Measurements from ENCODE around the gene GCK. TPM values are rescaled to one million over a fixed set of nuclear protein-coding genes. Genes with fewer than 3 reads are reported as not detected.
"Not testable (repeated sequence)": the region's sequence is repeated elsewhere in the genome, so short reads cannot be mapped to it uniquely, and the experiment has no call there.

The GCK gene
- total and polyA plus RNA-seq, 2 donors (not counting 3 experiments of a cell fraction or from before 2014, with no cell fraction given): 0.17 to 0.51 TPM

- intact Hi-C loops (cut with micrococcal nuclease) (no loop called here), dilution Hi-C loops (cut with MboI; ENCODE audit: extremely low pct_ligation_motif_present, low sequenced_read_pairs) (no loop called here)
- Histone ChIP-seq H3K27me3 (ENCODE audit: control insufficient read depth in 2 of 2, insufficient read depth in 2 of 2, low read length in 2 of 2) (peaks cover 9 to 17% of the 10 kb centered on the region in 2 experiments), H3K4me1 (ENCODE audit: control insufficient read depth, extremely low read depth, insufficient read depth, low read length) (no peaks in the 10 kb centered on the region), H3K27ac (ENCODE audit: insufficient read depth, low read depth, low read length) (no peak overlapping the region), H3K79me2 (ENCODE audit: control insufficient read depth, insufficient read depth, low read length) (no peaks in the 10 kb centered on the region), H4K20me1 (replicated peaks; ENCODE audit: control insufficient read depth, extremely low read depth, insufficient read depth, low read length) (no peaks in the 10 kb centered on the region), H3K9ac (replicated peaks; ENCODE audit: extremely low read depth, insufficient read depth, low read length) (no peak overlapping the region), H2AFZ (ENCODE audit: low read depth, low read length) (no peak overlapping the region), H3K9me1 (replicated peaks; ENCODE audit: control insufficient read depth, extremely low read depth, insufficient read depth, low read length) (no peaks in the 10 kb centered on the region), H3K4me3 (replicated peaks in 1 of 3; ENCODE audit: insufficient read depth in 1 of 3, low read depth in 1 of 3, low read length in 3 of 3) (no peak overlapping the region), H3K4me2 (ENCODE audit: insufficient read depth, low read length) (no peak overlapping the region), H3K9me3 (replicated peaks; ENCODE audit: control insufficient read depth, insufficient read depth, low read length) (no peaks in the 10 kb centered on the region), H3K36me3 (ENCODE audit: control insufficient read depth in 2 of 2, extremely low read depth in 1 of 2, insufficient read depth in 2 of 2, low read length in 2 of 2) (no peaks in the 10 kb centered on the region)
- POLR2A ChIA-PET: no interaction called here
- no peak for DNase-seq (ENCODE audit: low read depth, low spot score)
- no peak for FAIRE-seq
- no peak for TF ChIP-seq GATA2 (IDR thresholded peaks at IDR 0.05; ENCODE audit: insufficient read depth, insufficient read length, low read depth, low read length)
- no peak for TF ChIP-seq MYC (IDR thresholded peaks at IDR 0.05; ENCODE audit: low read depth, low read length)
- TF ChIP-seq, protein P1, sequence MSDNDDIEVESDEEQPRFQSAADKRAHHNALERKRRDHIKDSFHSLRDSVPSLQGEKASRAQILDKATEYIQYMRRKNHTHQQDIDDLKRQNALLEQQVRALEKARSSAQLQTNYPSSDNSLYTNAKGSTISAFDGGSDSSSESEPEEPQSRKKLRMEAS (IDR thresholded peaks at IDR 0.05; ENCODE audit: insufficient read depth, insufficient read length): no peak
- no peak for TF ChIP-seq EZH2 (IDR thresholded peaks at IDR 0.05; ENCODE audit: borderline replicate concordance, low read depth, low read length, severe bottlenecking)
- TF ChIP-seq, protein P2, sequence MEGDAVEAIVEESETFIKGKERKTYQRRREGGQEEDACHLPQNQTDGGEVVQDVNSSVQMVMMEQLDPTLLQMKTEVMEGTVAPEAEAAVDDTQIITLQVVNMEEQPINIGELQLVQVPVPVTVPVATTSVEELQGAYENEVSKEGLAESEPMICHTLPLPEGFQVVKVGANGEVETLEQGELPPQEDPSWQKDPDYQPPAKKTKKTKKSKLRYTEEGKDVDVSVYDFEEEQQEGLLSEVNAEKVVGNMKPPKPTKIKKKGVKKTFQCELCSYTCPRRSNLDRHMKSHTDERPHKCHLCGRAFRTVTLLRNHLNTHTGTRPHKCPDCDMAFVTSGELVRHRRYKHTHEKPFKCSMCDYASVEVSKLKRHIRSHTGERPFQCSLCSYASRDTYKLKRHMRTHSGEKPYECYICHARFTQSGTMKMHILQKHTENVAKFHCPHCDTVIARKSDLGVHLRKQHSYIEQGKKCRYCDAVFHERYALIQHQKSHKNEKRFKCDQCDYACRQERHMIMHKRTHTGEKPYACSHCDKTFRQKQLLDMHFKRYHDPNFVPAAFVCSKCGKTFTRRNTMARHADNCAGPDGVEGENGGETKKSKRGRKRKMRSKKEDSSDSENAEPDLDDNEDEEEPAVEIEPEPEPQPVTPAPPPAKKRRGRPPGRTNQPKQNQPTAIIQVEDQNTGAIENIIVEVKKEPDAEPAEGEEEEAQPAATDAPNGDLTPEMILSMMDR (IDR thresholded peaks at IDR 0.05; ENCODE audit: extremely low read depth in 1 of 2, insufficient read depth in 1 of 2, low read depth in 1 of 2, low read length in 2 of 2): no peak
- TF ChIP-seq FOS (IDR thresholded peaks at IDR 0.05; ENCODE audit: borderline replicate concordance, insufficient read depth, low read length): no peak
- TF ChIP-seq POLR2A (IDR thresholded peaks at IDR 0.05; ENCODE audit: low read depth, low read length): no peak
- TF ChIP-seq JUN (IDR thresholded peaks at IDR 0.05; ENCODE audit: borderline replicate concordance, insufficient read depth, insufficient read length, low read depth): no peak
- TF ChIP-seq POLR2AphosphoS5 (IDR thresholded peaks at IDR 0.05; ENCODE audit: insufficient read depth, low read depth, low read length): no peak
- BruUV-seq (replicated peaks): no TSS peak
- CTCF ChIA-PET: no interaction called here
These were observed 16.9 kb downstream of the GCK start for GRCh38 chr7:44172352-44172751.

GRCh38 chr7:44171901-44172300 lies 17.3 kb downstream of the GCK start:
- H3K27ac ChIP-seq (ENCODE audit: insufficient read depth, low read depth, low read length); intact Hi-C loops (cut with micrococcal nuclease); DNase-seq (ENCODE audit: low read depth, low spot score); H3K36me3 ChIP-seq (ENCODE audit: control insufficient read depth in 2 of 2, extremely low read depth in 1 of 2, insufficient read depth in 2 of 2, low read length in 2 of 2); BruUV-seq (replicated peaks); FAIRE-seq; H3K9me3 ChIP-seq (replicated peaks; ENCODE audit: control insufficient read depth, insufficient read depth, low read length); CTCF ChIA-PET; H3K4me1 ChIP-seq (ENCODE audit: control insufficient read depth, extremely low read depth, insufficient read depth, low read length); H2AFZ ChIP-seq (ENCODE audit: low read depth, low read length); POLR2A ChIA-PET; H3K79me2 ChIP-seq (ENCODE audit: control insufficient read depth, insufficient read depth, low read length); dilution Hi-C loops (cut with MboI; ENCODE audit: extremely low pct_ligation_motif_present, low sequenced_read_pairs); H3K4me3 ChIP-seq (replicated peaks in 1 of 3; ENCODE audit: insufficient read depth in 1 of 3, low read depth in 1 of 3, low read length in 3 of 3); H4K20me1 ChIP-seq (replicated peaks; ENCODE audit: control insufficient read depth, extremely low read depth, insufficient read depth, low read length); H3K9me1 ChIP-seq (replicated peaks; ENCODE audit: control insufficient read depth, extremely low read depth, insufficient read depth, low read length); H3K4me2 ChIP-seq (ENCODE audit: insufficient read depth, low read length); H3K9ac ChIP-seq (replicated peaks; ENCODE audit: extremely low read depth, insufficient read depth, low read length): not testable (repeated sequence)
- peaks cover 8 to 20% of the 10 kb centered on the region in 2 experiments for H3K27me3 ChIP-seq (ENCODE audit: control insufficient read depth in 2 of 2, insufficient read depth in 2 of 2, low read length in 2 of 2)
